ENCODE measurements around the gene SPATA32. TPM values are rescaled to one million over a fixed set of nuclear protein-coding genes. Genes with fewer than 3 reads are reported as not detected.

The SPATA32 gene
- total and polyA plus RNA-seq, 12 donors: 0.06 to 0.11 TPM; not detected in 10

- intact Hi-C loops (cut with DNase I): no loop called here
Observed at GRCh38 chr17:45247429-45248131, 14.3 kb downstream of the SPATA32 start.

GRCh38 chr17:45246861-45247428 lies 14.9 kb downstream of the SPATA32 start:
- H3K4me3 ChIP-seq: peak overlapping the region in 2 of 4 donors; percentile 33 to 56
- no peaks in the 10 kb centered on the region for H3K9me3 ChIP-seq (replicated peaks in 1 of 3)
- H3K4me1 ChIP-seq (replicated peaks in 1 of 2): peaks cover 15 to 17% of the 10 kb centered on the region in 2 donors
- no peaks in the 10 kb centered on the region for H3K27me3 ChIP-seq
- DNase-seq: peak in 3 of 7 donors; percentile 34 to 65 (median 41)
- H3K27ac ChIP-seq: peak overlapping the region in 2 of 5 donors; percentile 68
- 0 to 12% (median 6%) methylated on average over 3 to 33 of the region's 33 CpGs for WGBS, 4 donors
- intact Hi-C loops (cut with DNase I): no loop called here
- TF ChIP-seq, protein P1, sequence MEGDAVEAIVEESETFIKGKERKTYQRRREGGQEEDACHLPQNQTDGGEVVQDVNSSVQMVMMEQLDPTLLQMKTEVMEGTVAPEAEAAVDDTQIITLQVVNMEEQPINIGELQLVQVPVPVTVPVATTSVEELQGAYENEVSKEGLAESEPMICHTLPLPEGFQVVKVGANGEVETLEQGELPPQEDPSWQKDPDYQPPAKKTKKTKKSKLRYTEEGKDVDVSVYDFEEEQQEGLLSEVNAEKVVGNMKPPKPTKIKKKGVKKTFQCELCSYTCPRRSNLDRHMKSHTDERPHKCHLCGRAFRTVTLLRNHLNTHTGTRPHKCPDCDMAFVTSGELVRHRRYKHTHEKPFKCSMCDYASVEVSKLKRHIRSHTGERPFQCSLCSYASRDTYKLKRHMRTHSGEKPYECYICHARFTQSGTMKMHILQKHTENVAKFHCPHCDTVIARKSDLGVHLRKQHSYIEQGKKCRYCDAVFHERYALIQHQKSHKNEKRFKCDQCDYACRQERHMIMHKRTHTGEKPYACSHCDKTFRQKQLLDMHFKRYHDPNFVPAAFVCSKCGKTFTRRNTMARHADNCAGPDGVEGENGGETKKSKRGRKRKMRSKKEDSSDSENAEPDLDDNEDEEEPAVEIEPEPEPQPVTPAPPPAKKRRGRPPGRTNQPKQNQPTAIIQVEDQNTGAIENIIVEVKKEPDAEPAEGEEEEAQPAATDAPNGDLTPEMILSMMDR (IDR thresholded peaks at IDR 0.05): peak; percentile 21 to 50 (median 30)
- TF ChIP-seq POLR2A (IDR thresholded peaks at IDR 0.05): no peak
- H3K36me3 ChIP-seq (replicated peaks in 1 of 2): no peaks in the 10 kb centered on the region

More at GRCh38 chr17:45247429-45248131, 14.3 kb downstream of the SPATA32 start:
- Histone ChIP-seq H3K9me3 (replicated peaks in 1 of 3) (no peaks in the 10 kb centered on the region), H3K4me1 (replicated peaks in 1 of 2) (peaks cover 15 to 17% of the 10 kb centered on the region in 2 donors), H3K27me3 (no peaks in the 10 kb centered on the region), H3K4me3 (peak overlapping the region in 3 of 4 donors; percentile 33 to 56 (median 33)), H3K36me3 (replicated peaks in 1 of 2) (no peaks in the 10 kb centered on the region), H3K27ac (peak overlapping the region in 3 of 5 donors; percentile 52 to 68 (median 68))
- TF ChIP-seq, protein P1 (IDR thresholded peaks at IDR 0.05): no peak
- TF ChIP-seq POLR2A (IDR thresholded peaks at IDR 0.05): peak in 1 of 2 donors; percentile 66
- DNase-seq: peak; percentile 89 to 96 (median 93)
- 1 to 6% (median 3%) methylated on average over 14 to 61 of the region's 61 CpGs for WGBS, 4 donors

DNA sequence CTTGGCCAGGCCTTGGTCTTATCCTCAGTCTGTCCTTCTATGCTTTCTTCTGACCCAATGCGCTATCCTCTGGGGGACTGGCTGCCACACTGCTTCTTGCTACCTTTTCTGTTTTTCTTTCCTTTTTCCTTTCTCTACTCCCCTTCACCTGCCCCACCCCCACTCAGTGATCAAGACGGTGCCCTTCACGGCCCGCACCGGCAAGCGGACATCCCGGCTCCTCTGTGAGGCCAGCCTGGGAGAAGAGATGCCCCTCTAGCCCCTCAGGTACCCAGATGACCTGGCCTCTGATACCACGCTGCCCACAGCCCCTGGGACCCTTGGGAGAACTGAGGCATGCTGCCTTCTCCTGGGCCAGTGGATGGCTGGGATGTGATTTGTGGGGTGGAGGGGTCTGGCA lies 15.6 kb downstream of the SPATA32 start:
- WGBS, 4 donors: 55 to 70% (median 59%) methylated on average over 8 of the region's 8 CpGs
- intact Hi-C loops (cut with DNase I): no loop called here
- no peak overlapping the region for H3K4me3 ChIP-seq
- no peaks in the 10 kb centered on the region for H3K9me3 ChIP-seq (replicated peaks in 1 of 3)
- no peak for DNase-seq
- no peak overlapping the region for H3K27ac ChIP-seq
- TF ChIP-seq, protein P1 (IDR thresholded peaks at IDR 0.05): no peak
- no peak for TF ChIP-seq POLR2A (IDR thresholded peaks at IDR 0.05)
- H3K27me3 ChIP-seq: no peaks in the 10 kb centered on the region
- peaks cover 17 to 19% of the 10 kb centered on the region in 2 donors for H3K4me1 ChIP-seq (replicated peaks in 1 of 2)
- no peaks in the 10 kb centered on the region for H3K36me3 ChIP-seq (replicated peaks in 1 of 2)

- DNase-seq: no peak
- Histone ChIP-seq H3K4me1 (replicated peaks in 1 of 2) (peaks cover 17 to 21% of the 10 kb centered on the region in 2 donors), H3K4me3 (no peak overlapping the region), H3K27me3 (peaks cover 9% of the 10 kb centered on the region), H3K9me3 (replicated peaks in 1 of 3) (no peaks in the 10 kb centered on the region), H3K36me3 (replicated peaks in 1 of 2) (no peaks in the 10 kb centered on the region), H3K27ac (no peak overlapping the region)
- intact Hi-C loops (cut with DNase I): no loop called here
- 90 to 98% (median 93%) methylated on average over 8 to 21 of the region's 21 CpGs for WGBS, 4 donors
- TF ChIP-seq, protein P1 (IDR thresholded peaks at IDR 0.05): no peak
- TF ChIP-seq POLR2A (IDR thresholded peaks at IDR 0.05): no peak
Observed at GRCh38 chr17:45244725-45245656, 16.9 kb downstream of the SPATA32 start.
